Adrenal gland (tissue), 12 donors: ENCODE measurements around the gene ZNF274. TPM values are rescaled to one million over a fixed set of nuclear protein-coding genes. Genes with fewer than 3 reads are reported as not detected.

Source experiments
- DNase-seq, 7 donors: peaks; one replicate each; pipeline ENCODE4 v3.0.0-alpha.2; 2019 to 2020
- H3K27ac ChIP-seq, 5 donors: fragments of 200-600 bp; sonication (generic) in 4 of 5; 1 replicate in 3 of 5; 2 replicates in 2 of 5; pipeline versions ENCODE4 v1.5.1 to v1.8.0; 2016 to 2020; ENCODE audit warnings: mild to moderate bottlenecking in 1 of 5
- H3K27me3 ChIP-seq: fragments of 200-600 bp; 2 replicates; pipeline ENCODE4 v1.8.0; 2021
- H3K36me3 ChIP-seq, 2 donors: fragments of 200-600 bp; replicated peaks in 1 of 2; 1 replicate in 1 of 2; 2 replicates in 1 of 2; pipeline versions ENCODE4 v1.5.1 to v1.8.0; 2018 to 2022
- H3K4me1 ChIP-seq, 2 donors: fragments of 200-600 bp; replicated peaks in 1 of 2; 1 replicate in 1 of 2; 2 replicates in 1 of 2; pipeline versions ENCODE4 v1.5.1 to v1.8.0; 2018 to 2021
- H3K4me3 ChIP-seq, 4 donors: fragments of 200-600 bp; sonication (generic) in 3 of 4; one replicate each; pipeline ENCODE4 v1.5.1; 2016 to 2018
- H3K9me3 ChIP-seq, 3 donors: fragments of 200-600 bp; sonication (generic) in 1 of 3; replicated peaks in 1 of 3; 1 replicate in 2 of 3; 2 replicates in 1 of 3; pipeline versions ENCODE4 v1.5.1 to v1.8.0; 2016 to 2021
- CTCF ChIP-seq, 6 experiments: fragments of 450-650 bp in 4 of 6; fragments of 200-600 bp in 2 of 6; sonication (generic) in 1 of 6; IDR thresholded peaks; 1 replicate in 5 of 6; 2 replicates in 1 of 6; pipeline versions ENCODE4 v1.5.1 to v1.8.0; 2016 to 2021; ENCODE audit warnings: antibody characterized with exemption in 6 of 6, mild to moderate bottlenecking in 2 of 6, moderate library complexity in 1 of 6
- POLR2A ChIP-seq, 2 donors: fragments of 450-650 bp; IDR thresholded peaks; one replicate each; pipeline ENCODE4 v1.6.1; 2017; ENCODE audit warnings: antibody characterized with exemption in 2 of 2, mild to moderate bottlenecking in 2 of 2, moderate library complexity in 1 of 2
- WGBS, 4 donors: extraction: QIAGEN DNeasy Blood & Tissue Kit in 2 of 4; methylation state at CpG; one replicate each; pipeline versions ENCODE4 v1.1.5 to v1.1.7; 2013 to 2017; 5-methylcytosine and 5-hydroxymethylcytosine counted together
- intact Hi-C, 2 donors: fragments of 100-400 bp; cut with DNase I; formaldehyde crosslinking; loops; one replicate each; pipeline versions ENCODE4 v1.14.1 to v1.15.0; 2022 to 2023
- polyA plus RNA-seq, 3 donors: library from polyadenylated mRNA; stranded (reverse); fragments of 200-250 nt in 2 of 3; fragments of 350-450 nt in 1 of 3; fragmentation: Illumina TruSeq in 1 of 3; extraction: RNeasy Lipid Tissue Mini Kit (QIAGEN cat#74804) in 1 of 3; gene quantifications; one replicate each; pipeline ENCODE4 v1.2.3, GENCODE V29; 2013 to 2014
- total RNA-seq, 9 donors: library from RNA; depleted of rRNA in 4 of 9; stranded (reverse); fragments of >200 nt in 4 of 9; fragments of 120-200 nt in 1 of 9; fragmentation: NEBNext Ultra II Directional in 1 of 9; extraction: Animal tissue kit (Norgen Biotek cat#: 25700) in 1 of 9; gene quantifications; one replicate each; pipeline versions ENCODE4 v1.1.0 to v1.2.4, GENCODE V29; 2013 to 2023
- donor health status: healthy with polysubstance abuse.
- donor health status: Bipolar disorder and iron deficiency.
- donor health status: DM: yes; HTN: yes; CAD: no.
- donor health status: DM: no; HTN: no; CAD: no.
- donor health status: DM: no; HTN: no; CAD: no.
- donor health status: DM: yes; HTN: yes; CAD: no.

Gene ZNF274
- total and polyA plus RNA-seq, 12 donors, result 12.4 to 34.5 (median 21.9) TPM

- H3K4me1 ChIP-seq, result no peaks in the 10 kb centered on the region
- intact Hi-C loops, result loop anchor here in 1 of 2 donors (10.0 kb wide), 1 partner anchor 61 kb away; no protein-coding TSS in a partner anchor
- WGBS, 4 donors, result 20 to 28% (median 25%) methylated on average over 19 to 49 of the region's 49 CpGs
- no peak for TF ChIP-seq CTCF (IDR thresholded peaks at IDR 0.05)
- no peak for TF ChIP-seq POLR2A (IDR thresholded peaks at IDR 0.05)
- H3K9me3 ChIP-seq, result peaks cover 0 to 100% (median 20%) of the 10 kb centered on the region in 3 donors
- H3K4me3 ChIP-seq, result no peak overlapping the region
- H3K36me3 ChIP-seq, result peaks cover 0 to 21% of the 10 kb centered on the region in 2 donors
- H3K27ac ChIP-seq, result no peak overlapping the region
- no peak for DNase-seq
- H3K27me3 ChIP-seq, result no peaks in the 10 kb centered on the region
Measured at GRCh38 chr19:58203814-58204475, 21.1 kb downstream of the ZNF274 start.

GRCh38 chr19:58204566-58204965, 21.7 kb downstream of the ZNF274 start:
- 30 to 39% (median 32%) methylated on average over 15 of the region's 15 CpGs for WGBS, 4 donors
- intact Hi-C loops, result loop anchor here in 1 of 2 donors (10.0 kb wide), 1 partner anchor 60 kb away; no protein-coding TSS in a partner anchor
- Histone ChIP-seq H3K4me3 (no peak overlapping the region), H3K4me1 (no peaks in the 10 kb centered on the region), H3K27ac (no peak overlapping the region), H3K9me3 (peaks cover 0 to 100% (median 17%) of the 10 kb centered on the region in 3 donors), H3K36me3 (peaks cover 0 to 24% of the 10 kb centered on the region in 2 donors), H3K27me3 (no peaks in the 10 kb centered on the region)
- TF ChIP-seq CTCF (IDR thresholded peaks at IDR 0.05) (no peak), POLR2A (IDR thresholded peaks at IDR 0.05) (no peak)
- no peak for DNase-seq

- Histone ChIP-seq H3K27ac (no peak overlapping the region), H3K27me3 (no peaks in the 10 kb centered on the region), H3K4me3 (no peak overlapping the region), H3K9me3 (peaks cover 0 to 100% (median 20%) of the 10 kb centered on the region in 3 donors), H3K36me3 (peaks cover 0 to 57% of the 10 kb centered on the region in 2 donors), H3K4me1 (no peaks in the 10 kb centered on the region)
- intact Hi-C loops, result loop anchor here in 1 of 2 donors (10.0 kb wide), 1 partner anchor 55 kb away; no protein-coding TSS in a partner anchor
- 91 to 99% (median 97%) methylated on average over 6 to 8 of the region's 8 CpGs for WGBS, 4 donors
- TF ChIP-seq POLR2A (IDR thresholded peaks at IDR 0.05) (no peak), CTCF (IDR thresholded peaks at IDR 0.05) (no peak)
- no peak for DNase-seq
Measured at GRCh38 chr19:58209577-58209976, 26.7 kb downstream of the ZNF274 start.

- DNase-seq, result no peak
- H3K9me3 ChIP-seq, result peaks cover 0 to 100% (median 10%) of the 10 kb centered on the region in 3 donors
- no peak overlapping the region for H3K4me3 ChIP-seq
- 95 to 97% (median 96%) methylated on average over 17 of the region's 17 CpGs for WGBS, 4 donors
- H3K36me3 ChIP-seq, result peaks cover 0 to 47% of the 10 kb centered on the region in 2 donors
- H3K27me3 ChIP-seq, result no peaks in the 10 kb centered on the region
- intact Hi-C loops, result no loop called here
- no peaks in the 10 kb centered on the region for H3K4me1 ChIP-seq
- H3K27ac ChIP-seq, result no peak overlapping the region
- TF ChIP-seq CTCF (IDR thresholded peaks at IDR 0.05), result no peak
- TF ChIP-seq POLR2A (IDR thresholded peaks at IDR 0.05), result no peak
Measured at GRCh38 chr19:58212336-58213074, 29.6 kb downstream of the ZNF274 start.
